NB4 (cell line): ENCODE measurements around the gene PEF1.

Experiments
- DNase-seq: peaks from one replicate; pipeline ENCODE4 v3.0.0; 2010; ENCODE audit warnings: low read depth
- H3K4me3 ChIP-seq: one replicate; pipeline ENCODE4 v1.5.1; 2011; ENCODE audit warnings: mild to moderate bottlenecking, low read depth, low read length, moderate library complexity
- MYC ChIP-seq: IDR thresholded peaks from 2 replicates; pipeline ENCODE4 v1.6.1; 2011; ENCODE audit warnings: low read depth, low read length
- POLR2A ChIP-seq: IDR thresholded peaks from 2 replicates; pipeline ENCODE4 v1.6.1; 2011; ENCODE audit warnings: mild to moderate bottlenecking; ENCODE audit not compliant: insufficient read length; ENCODE audit errors: extremely low read depth
- TF ChIP-seq, protein P1 (sequence below): IDR thresholded peaks from 2 replicates; pipeline ENCODE4 v1.6.1; 2011; ENCODE audit warnings: low read depth, low read length
- TF ChIP-seq, protein P2 (sequence below): IDR thresholded peaks from one replicate; pipeline ENCODE4 v1.5.1; 2012; ENCODE audit warnings: low read depth, low read length

PEF1 gene

DNA sequence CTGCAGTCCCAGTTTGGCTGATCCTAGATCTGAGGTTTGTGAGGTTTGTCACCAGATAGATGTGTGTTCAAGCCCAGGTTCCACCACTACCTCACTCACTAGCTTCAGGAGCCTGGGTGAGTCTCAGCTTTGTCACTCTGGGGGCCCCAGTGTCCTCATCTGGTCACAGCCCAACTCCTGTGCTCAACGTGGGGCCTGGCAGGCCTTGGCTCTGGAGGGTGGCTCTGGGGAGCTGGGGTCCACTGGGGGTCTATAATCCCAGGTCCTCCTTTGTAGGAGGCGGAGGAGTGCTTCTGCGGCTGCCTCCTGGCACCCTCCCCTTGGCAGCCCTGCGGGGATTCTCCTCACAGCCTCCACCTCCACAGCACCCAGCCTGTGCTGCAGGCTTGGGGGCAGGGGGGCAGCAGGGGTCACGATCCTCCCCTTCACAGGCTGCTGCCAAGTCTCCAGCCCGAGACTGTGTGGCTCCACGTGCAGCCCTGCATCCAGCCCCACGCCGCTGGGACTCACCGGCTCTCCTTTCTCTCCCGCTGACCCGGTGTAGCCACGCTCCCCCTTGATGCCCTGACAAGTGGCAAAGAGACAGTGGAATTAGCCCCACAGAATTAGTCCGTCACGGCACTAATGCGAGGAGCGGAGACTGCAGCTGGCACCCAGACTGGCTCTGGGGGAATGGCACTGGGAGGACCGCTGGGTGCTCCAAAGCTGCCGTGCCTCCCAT, 22.5 kb upstream of the PEF1 start:
- no peak for DNase-seq
- no peak overlapping the region for H3K4me3 ChIP-seq
- TF ChIP-seq MYC (no peak), POLR2A (no peak)
- TF ChIP-seq, protein P1, sequence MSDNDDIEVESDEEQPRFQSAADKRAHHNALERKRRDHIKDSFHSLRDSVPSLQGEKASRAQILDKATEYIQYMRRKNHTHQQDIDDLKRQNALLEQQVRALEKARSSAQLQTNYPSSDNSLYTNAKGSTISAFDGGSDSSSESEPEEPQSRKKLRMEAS: no peak
- TF ChIP-seq, protein P2, sequence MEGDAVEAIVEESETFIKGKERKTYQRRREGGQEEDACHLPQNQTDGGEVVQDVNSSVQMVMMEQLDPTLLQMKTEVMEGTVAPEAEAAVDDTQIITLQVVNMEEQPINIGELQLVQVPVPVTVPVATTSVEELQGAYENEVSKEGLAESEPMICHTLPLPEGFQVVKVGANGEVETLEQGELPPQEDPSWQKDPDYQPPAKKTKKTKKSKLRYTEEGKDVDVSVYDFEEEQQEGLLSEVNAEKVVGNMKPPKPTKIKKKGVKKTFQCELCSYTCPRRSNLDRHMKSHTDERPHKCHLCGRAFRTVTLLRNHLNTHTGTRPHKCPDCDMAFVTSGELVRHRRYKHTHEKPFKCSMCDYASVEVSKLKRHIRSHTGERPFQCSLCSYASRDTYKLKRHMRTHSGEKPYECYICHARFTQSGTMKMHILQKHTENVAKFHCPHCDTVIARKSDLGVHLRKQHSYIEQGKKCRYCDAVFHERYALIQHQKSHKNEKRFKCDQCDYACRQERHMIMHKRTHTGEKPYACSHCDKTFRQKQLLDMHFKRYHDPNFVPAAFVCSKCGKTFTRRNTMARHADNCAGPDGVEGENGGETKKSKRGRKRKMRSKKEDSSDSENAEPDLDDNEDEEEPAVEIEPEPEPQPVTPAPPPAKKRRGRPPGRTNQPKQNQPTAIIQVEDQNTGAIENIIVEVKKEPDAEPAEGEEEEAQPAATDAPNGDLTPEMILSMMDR: no peak

DNA sequence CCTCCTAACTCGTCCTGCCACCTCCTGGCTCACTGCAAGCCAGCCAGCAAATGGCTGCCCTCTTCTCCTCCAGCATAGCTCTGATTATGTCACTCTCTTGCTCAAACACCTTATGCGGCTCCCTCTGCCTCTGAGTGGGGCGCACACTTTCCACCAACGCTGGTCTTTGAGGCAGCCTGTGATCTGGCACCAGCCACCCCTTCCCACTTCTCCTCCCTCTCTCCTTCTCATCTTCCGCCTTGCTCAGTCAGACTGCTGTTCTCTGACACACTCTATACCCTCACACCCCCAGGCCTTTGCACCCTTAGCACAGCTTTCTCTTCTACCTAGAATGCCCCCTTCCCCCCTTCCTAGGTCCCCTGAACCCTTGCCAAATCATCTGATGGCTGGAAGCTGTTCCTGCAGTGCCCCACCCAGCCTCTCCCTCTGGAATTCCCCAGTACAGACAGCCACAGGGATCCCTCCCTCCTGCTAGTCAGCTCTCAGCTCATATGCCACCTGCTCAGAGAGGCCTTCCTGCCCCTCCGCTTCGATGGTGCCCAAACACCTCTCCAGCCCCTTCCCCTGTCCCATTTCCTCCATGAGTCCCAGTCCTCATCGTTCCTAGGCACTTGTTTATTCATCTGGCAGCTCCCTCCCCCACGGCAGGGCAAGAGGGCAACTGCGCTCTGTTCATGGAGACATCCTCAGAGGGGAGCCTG, 21.7 kb upstream of the PEF1 start:
- TF ChIP-seq, protein P2: no peak
- TF ChIP-seq, protein P1: no peak
- TF ChIP-seq POLR2A (no peak), MYC (no peak)
- no peak overlapping the region for H3K4me3 ChIP-seq
- peak; percentile 16 for DNase-seq

DNA sequence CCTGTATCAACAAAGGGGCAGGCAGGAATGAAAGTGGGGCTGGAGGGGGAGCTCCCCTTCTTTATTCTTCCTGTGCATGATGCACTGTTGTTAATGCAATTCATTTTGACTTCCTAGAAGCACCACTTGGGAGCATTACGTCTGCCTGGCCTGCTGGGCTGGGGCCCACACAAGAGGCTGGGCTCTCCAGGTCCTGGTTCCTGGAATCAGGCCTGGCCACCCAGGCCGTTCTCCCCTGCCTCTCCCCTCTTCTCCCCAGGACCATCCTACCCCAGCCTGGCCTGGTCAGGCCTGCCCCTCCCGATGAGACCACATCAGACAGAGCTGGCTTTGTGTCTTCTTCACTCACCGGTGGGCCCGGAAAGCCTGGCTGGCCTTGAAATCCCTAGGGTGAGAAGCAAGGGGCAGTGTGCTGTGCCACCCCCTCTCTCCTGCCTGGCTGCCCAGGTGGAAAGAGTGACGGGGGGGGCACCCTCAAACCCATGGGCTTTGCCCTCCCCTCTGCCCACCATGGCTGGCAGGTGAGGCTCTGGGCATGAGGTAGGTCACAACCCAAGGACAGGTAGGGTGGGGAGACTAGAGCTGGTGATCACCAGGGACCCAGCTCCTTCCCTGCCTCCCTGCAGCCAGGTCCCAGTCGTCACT, 20.7 kb upstream of the PEF1 start:
- no peak overlapping the region for H3K4me3 ChIP-seq
- DNase-seq: no peak
- TF ChIP-seq, protein P2: no peak
- TF ChIP-seq, protein P1: no peak
- TF ChIP-seq MYC (no peak), POLR2A (no peak)

DNA sequence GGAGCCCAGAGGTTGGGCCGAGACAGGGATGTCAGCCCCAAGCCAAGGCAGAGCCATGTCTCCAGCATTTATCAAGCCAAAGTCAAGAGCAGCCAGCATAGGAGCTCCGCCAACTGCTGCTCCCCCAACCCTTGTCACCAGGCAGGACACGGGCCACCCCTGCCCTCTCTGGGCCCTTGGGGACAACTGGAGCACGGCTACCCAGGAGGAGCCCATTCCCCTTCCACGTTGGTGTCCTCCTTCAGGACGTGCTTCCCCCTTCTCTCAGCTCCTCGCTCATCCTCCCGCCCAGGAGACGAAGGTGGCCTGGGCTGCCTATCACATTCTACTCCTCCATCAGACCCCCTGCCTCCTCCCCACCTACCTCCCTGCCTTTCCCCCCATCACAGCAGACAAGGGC, 19.9 kb upstream of the PEF1 start:
- H3K4me3 ChIP-seq: no peak overlapping the region
- TF ChIP-seq, protein P1: no peak
- no peak for TF ChIP-seq POLR2A
- no peak for TF ChIP-seq MYC
- TF ChIP-seq, protein P2: no peak
- DNase-seq: no peak

DNA sequence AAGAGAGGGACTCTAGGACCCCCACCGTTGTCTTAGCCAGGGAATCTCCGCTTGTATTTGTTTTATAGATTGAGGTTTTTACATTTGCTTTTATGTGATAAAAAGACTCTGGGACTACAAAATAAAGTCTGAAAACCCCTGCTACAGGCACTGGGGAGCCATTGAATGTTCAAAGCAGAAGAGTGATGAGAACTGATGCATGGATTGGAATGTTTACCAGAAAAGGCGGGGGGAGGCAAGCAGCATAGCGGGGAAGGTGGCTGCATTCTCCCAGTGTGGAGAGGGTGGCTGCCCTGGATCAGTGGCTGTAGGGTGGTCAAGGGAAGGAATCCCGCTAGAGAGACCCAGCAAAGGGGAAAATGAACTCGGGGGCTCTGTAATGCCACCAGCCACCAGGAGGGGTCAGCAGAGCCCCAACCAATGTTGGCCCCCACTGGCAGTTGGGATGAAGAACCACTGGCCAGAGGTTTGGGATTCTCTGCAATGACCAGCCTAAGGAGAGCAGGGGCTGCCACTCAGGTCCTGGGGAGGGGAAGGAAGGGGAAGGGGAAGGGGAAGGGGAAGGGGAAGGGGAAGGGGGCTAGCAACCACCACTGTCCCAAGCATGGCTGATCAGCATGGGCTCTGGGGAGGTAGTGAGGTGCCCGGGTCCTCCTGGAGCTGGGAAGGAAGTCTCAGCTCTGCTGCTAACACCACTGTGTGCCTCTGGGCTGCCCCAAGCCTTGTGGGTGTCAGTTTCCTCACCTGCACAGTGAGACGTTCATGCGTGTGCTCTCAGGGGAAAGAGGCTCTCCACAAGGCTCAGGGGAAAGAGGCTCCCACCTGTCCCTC, 19.2 kb upstream of the PEF1 start:
- peak; percentile 50 for DNase-seq
- H3K4me3 ChIP-seq: no peak overlapping the region

More for the DNA sequence above, 19.2 kb upstream of the PEF1 start:
- TF ChIP-seq POLR2A (no peak), MYC (no peak)
- TF ChIP-seq, protein P1: no peak
- TF ChIP-seq, protein P2: peak; percentile 81
